Fibroblast of skin of left biceps (primary cell): Measurements from ENCODE around the gene MYO7A.

ENCODE experiments used
- DNase-seq, 2 experiments: peaks; one replicate each; pipeline ENCODE4 v3.0.0-alpha.2; 2013; ENCODE audit warnings: low read depth in 2 of 2

The MYO7A gene

DNA sequence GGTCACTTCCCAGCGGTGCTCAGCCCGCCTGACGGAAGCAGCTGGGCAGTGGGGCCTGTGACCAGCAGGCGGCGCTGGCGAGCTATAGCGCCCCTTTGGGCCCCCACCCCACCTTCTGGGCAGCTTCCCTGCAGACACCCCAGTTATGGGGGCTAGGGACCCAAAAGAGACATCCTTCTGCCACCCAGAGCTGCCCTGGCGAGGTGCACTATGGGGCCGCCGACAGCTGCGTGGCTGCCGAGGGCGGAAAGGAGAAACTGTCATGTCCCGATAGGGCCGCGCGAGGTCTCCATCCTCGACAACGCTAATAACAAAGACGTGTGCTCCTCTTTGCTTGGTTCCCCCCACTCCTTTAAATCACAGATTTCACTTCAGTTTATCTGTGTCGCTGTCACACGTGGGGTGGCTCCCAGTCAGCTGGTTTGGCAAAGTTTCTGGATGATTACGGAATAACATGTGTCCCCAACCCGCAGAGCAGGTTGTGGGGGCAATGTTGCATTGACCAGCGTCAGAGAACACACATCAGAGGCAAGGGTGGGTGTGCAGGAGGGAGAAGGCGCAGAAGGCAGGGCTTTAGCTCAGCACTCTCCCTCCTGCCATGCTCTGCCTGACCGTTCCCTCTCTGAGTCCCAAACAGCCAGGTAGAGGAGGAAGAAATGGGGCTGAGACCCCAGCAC is 673 bp upstream of the MYO7A start:
- no peak for DNase-seq

GRCh38 chr11:77129069-77129841 is 1.2 kb downstream of the MYO7A start:
- DNase-seq: no peak

DNA sequence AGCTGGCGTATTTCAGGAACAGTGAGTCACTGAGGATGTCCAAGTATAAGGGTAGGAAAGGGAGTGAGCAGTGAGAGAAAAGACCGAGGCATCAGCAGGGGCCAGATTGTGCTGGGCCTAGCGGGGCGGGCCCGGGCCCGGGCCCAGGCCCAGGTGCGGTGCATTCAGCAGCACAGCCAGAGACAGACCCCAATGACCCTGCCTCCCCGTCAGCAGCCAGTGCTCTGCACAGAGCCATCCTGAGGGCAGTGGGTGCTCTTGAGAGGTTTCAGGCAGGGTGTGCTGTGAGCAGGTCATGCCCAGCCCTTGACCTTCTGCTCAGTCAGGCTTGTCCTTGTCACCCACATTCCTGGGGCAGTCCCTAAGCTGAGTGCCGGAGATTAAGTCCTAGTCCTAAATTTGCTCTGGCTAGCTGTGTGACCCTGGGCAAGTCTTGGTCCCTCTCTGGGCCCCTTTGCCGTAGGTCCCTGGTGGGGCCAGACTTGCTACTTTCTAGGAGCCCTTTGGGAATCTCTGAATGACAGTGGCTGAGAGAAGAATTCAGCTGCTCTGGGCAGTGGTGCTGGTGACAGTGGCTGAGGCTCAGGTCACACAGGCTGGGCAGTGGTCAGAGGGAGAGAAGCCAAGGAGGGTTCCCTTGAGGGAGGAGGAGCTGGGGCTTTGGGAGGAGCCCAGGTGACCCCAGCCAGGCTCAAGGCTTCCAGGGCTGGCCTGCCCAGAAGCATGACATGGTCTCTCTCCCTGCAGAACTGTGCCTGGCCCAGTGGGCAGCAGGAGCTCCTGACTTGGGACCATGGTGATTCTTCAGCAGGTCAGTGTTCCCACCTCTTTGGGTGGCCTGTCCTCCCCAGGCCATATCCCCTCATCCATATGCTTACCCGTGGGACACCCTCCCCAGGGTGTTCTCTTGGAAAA is 2.1 kb downstream of the MYO7A start:
- no peak for DNase-seq

GRCh38 chr11:77130763-77131513 is 2.9 kb downstream of the MYO7A start:
- DNase-seq: no peak

- no peak for DNase-seq
These were observed 3.5 kb downstream of the MYO7A start for GRCh38 chr11:77131560-77131959.

GRCh38 chr11:77135069-77135468 is 7.0 kb downstream of the MYO7A start:
- DNase-seq: no peak

DNA sequence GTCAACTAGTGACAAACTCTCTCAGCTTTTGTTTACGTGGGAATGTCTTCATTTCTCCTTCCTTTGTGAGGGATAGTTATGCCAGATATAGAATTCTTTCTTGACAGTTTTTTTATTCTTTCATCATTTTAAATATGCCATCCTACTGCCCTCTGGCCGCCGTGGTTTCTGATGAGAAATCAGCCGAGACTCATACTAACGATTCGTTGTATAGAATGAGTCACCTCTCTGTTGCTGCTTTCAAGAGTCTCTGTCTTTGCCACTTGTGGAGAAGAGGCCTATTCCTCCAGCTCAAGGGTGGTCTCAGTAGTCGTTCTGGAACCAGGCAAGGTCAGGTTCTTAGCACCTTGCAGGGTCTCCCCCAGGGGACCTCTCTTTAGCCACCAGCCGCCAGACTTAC is 8.0 kb downstream of the MYO7A start:
- no peak for DNase-seq

DNA sequence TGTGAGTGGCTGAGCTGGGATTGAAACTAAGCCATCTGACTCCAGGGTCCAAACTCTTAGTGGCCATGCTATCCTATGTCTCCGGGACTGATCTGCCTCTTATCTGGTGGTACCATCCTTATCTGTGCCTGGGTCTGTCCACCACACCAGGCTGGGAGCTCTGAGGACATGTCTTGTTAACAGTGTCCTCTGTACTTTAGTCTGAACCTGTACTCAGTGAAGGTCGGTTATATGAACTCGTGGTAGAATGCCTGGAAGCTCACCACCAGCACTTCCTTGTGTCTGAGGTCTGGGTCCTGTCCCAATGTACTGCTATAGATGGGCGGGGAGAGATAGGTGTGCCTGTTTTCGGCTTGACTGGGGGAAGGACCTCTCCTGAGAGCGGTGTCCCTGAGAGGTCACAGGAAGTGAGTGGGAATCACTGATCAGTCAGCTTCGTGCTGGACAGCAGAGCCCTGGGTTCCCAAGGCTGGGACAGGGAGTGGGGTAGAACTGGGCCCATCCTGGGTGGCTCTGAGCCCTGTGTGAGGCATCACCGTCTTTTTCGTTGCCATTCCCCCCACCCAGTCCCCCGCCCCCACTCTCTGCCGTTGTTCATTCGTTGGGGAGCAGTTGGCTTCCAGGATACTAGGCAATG is 8.9 kb downstream of the MYO7A start:
- no peak for DNase-seq

- no peak for DNase-seq
These were observed 9.4 kb downstream of the MYO7A start for GRCh38 chr11:77137421-77137820.

DNA sequence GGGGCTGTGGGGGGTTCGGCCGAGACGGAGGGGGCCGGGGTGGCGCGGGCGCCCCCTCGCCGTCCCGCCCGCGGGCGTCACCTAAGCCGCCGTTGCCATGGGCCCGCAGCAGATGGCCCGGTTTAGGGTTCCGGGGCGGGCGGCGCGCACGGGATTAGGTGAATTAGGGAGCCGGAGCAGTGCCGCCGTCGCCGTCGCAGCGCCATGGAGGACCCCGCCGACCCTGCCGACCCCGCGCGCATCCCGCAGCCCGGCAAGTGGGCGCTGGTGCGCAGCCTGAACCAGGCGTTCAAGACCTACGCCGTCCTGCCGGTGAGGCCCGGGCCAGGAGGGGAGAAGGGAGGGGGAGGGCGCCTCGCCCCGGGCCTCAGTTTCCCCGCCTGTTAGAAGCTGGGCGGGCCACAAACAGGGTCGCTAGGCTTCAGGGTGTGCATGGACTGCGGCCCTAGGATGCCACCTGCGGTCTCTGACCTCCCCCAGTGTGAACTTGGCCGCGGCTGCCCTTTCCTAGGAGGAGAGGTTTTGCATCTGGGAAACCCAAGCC is 10.1 kb downstream of the MYO7A start:
- DNase-seq: no peak

DNA sequence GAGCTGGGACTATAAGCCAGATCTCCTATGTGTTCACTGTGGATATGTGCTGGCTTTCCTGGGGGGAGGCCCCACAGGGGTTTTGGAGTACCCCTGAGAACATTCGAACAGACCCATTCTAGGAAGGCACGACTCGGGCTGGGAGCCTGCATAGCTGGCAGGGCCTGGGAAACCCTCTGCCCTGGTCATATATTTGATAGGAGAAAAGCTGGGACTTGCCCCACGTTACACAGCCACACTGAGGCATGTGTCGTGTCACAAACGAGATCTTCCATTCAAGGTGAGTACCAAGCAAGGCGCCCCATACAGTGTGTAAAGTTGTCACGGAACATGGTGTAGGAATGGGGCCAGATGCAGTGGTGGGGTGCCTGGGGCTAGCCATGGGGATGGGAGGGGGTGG is 11.2 kb downstream of the MYO7A start:
- DNase-seq: no peak

DNA sequence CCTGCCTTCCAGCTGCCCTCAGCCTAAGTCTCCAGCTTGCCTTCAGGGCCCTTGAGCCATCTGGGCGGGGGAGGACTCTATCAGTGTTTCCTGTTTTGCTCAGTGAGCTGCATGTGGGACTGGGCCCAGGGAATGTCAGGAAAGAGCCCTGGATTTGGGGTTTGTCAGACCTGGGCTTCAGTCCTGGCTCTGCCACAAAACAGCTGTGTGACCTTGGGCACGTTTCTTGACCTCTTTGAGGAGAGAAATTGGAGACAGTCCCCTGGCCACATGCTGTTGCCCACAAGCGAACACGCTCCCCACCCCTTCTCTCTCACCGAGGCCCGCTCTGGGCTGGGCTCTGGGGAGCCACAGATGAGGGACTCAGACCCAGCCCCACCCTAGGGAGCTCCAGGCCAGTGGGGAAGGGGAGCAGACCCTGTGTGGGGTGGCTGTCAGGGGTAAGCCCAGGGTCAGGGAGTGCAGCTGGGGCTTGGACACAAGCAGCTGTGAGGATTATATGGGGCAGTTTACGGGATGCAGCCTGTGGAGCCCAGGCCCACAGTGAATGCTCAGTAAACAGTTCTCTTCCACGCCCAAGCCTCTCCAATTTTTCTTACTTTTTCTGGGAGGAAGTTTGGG is 12.3 kb downstream of the MYO7A start:
- no peak for DNase-seq

DNA sequence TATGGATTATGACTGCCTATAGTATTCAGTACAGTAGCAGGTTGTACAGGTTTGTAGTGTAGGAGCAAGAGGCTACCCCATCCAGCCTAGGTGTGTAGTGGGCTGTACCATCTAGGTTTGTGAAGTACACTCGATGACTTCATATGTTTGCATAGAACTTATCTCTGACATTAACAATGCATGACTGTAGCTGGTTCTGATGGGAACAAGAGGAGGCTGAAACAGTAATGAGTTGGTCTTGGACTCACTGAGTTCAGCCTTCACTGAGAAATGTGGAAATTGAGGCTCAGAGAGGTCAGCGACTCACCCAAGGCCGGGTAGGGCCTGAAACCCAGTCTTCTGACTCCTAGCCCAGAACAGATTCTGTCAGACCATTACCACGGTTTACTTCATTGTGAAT is 13.0 kb downstream of the MYO7A start:
- no peak for DNase-seq

GRCh38 chr11:77141475-77141874 is 13.4 kb downstream of the MYO7A start:
- no peak for DNase-seq

GRCh38 chr11:77142091-77142975 is 14.3 kb downstream of the MYO7A start:
- DNase-seq: no peak

- no peak for DNase-seq
These were observed 15.5 kb downstream of the MYO7A start for GRCh38 chr11:77143405-77144020.

- DNase-seq: no peak
These were observed 16.3 kb downstream of the MYO7A start for GRCh38 chr11:77144196-77144856.

GRCh38 chr11:77144857-77145428 is 16.9 kb downstream of the MYO7A start:
- DNase-seq: no peak
